Sigmoid colon (tissue), 7 donors: Measurements from ENCODE around the gene HIGD1A. TPM values are rescaled to one million over a fixed set of nuclear protein-coding genes. Genes with fewer than 3 reads are reported as not detected.

Experiments
- DNase-seq: peaks from one replicate; pipeline ENCODE4 v3.0.0-alpha.2; 2019
- H3K27ac ChIP-seq, 4 donors: fragments of 200-600 bp; sonication (generic); one replicate each; pipeline ENCODE4 v1.5.1; 2016 to 2019; ENCODE audit warnings: mild to moderate bottlenecking in 1 of 4
- H3K27me3 ChIP-seq, 3 donors: fragments of 200-600 bp; sonication (generic); one replicate each; pipeline ENCODE4 v1.5.1; 2019; ENCODE audit warnings: mild to moderate bottlenecking in 1 of 3
- H3K36me3 ChIP-seq, 4 donors: fragments of 200-600 bp; sonication (generic); one replicate each; pipeline ENCODE4 v1.5.1; 2016 to 2019
- H3K4me1 ChIP-seq, 4 donors: fragments of 200-600 bp; sonication (generic); one replicate each; pipeline ENCODE4 v1.5.1; 2017 to 2019
- H3K4me3 ChIP-seq, 4 donors: fragments of 200-600 bp; sonication (generic); one replicate each; pipeline ENCODE4 v1.5.1; 2017 to 2019; ENCODE audit warnings: mild to moderate bottlenecking in 2 of 4, moderate library complexity in 1 of 4
- H3K9me3 ChIP-seq, 4 donors: fragments of 200-600 bp in 3 of 4; sonication (generic) in 3 of 4; one replicate each; pipeline versions ENCODE4 v1.5.1 to v1.6.1; 2013 to 2019
- CTCF ChIP-seq, 4 experiments: fragments of 450-650 bp in 3 of 4; fragments of 200-600 bp in 1 of 4; IDR thresholded peaks; one replicate each; pipeline ENCODE4 v1.5.1; 2016 to 2019; ENCODE audit warnings: antibody characterized with exemption in 4 of 4, mild to moderate bottlenecking in 3 of 4, moderate library complexity in 2 of 4
- EP300 ChIP-seq, 4 donors: sonication (generic); formaldehyde crosslinking; IDR thresholded peaks; one replicate each; pipeline ENCODE4 v1.6.1; 2017; ENCODE audit warnings: antibody characterized with exemption in 4 of 4
- POLR2A ChIP-seq, 2 donors: fragments of 450-650 bp; IDR thresholded peaks; one replicate each; pipeline ENCODE4 v1.6.1; 2016; ENCODE audit warnings: antibody characterized with exemption in 2 of 2, mild to moderate bottlenecking in 2 of 2, moderate library complexity in 2 of 2
- POLR2AphosphoS5 ChIP-seq, 4 donors: sonication (generic); formaldehyde crosslinking; IDR thresholded peaks; one replicate each; pipeline ENCODE4 v1.6.1; 2017; ENCODE audit warnings: antibody characterized with exemption in 4 of 4
- WGBS, 2 donors: extraction: QIAGEN DNeasy Blood & Tissue Kit; methylation state at CpG; one replicate each; pipeline ENCODE4 v1.1.7; 2013; 5-methylcytosine and 5-hydroxymethylcytosine counted together
- intact Hi-C: fragments of 100-400 bp; cut with DNase I; formaldehyde crosslinking; loops from one replicate; pipeline ENCODE4 v1.15.1; 2023
- polyA plus RNA-seq, 3 donors: library from polyadenylated mRNA; stranded (reverse); fragments of 200-250 nt; gene quantifications; one replicate each; pipeline ENCODE4 v1.2.3, GENCODE V29; 2013
- total RNA-seq, 4 donors: library from RNA; depleted of rRNA; stranded (reverse); fragments of >200 nt; gene quantifications; one replicate each; pipeline ENCODE4 v1.1.0, GENCODE V29; 2016
- donor health status: healthy with polysubstance abuse.
- donor health status: Bipolar disorder and iron deficiency.
- donor health status: healthy.

The HIGD1A gene
- total and polyA plus RNA-seq, 7 donors: 127 to 1,597 (median 272) TPM

- WGBS, 2 donors: 74 to 76% methylated on average over 6 of the region's 6 CpGs
- TF ChIP-seq POLR2A (IDR thresholded peaks at IDR 0.05): no peak
- no peak for TF ChIP-seq CTCF (IDR thresholded peaks at IDR 0.05)
- TF ChIP-seq POLR2AphosphoS5 (IDR thresholded peaks at IDR 0.05): no peak
- no peak for TF ChIP-seq EP300 (IDR thresholded peaks at IDR 0.05)
These were observed 13.5 kb downstream of the HIGD1A start for GRCh38 chr3:42790714-42791229.

GRCh38 chr3:42786631-42787030 lies 17.7 kb downstream of the HIGD1A start:
- no peaks in the 10 kb centered on the region for H3K9me3 ChIP-seq
- WGBS, 2 donors: 98 to 100% methylated on average over 2 of the region's 2 CpGs
- TF ChIP-seq EP300 (IDR thresholded peaks at IDR 0.05) (no peak), CTCF (IDR thresholded peaks at IDR 0.05) (no peak), POLR2AphosphoS5 (IDR thresholded peaks at IDR 0.05) (no peak)
- intact Hi-C loops: no loop called here
- no peaks in the 10 kb centered on the region for H3K27me3 ChIP-seq
- H3K36me3 ChIP-seq: peaks cover 0 to 76% (median 2%) of the 10 kb centered on the region in 4 donors
- H3K27ac ChIP-seq: no peak overlapping the region
- peaks cover 0 to 4% (median 0%) of the 10 kb centered on the region in 4 donors for H3K4me1 ChIP-seq
- H3K4me3 ChIP-seq: no peak overlapping the region
- DNase-seq: no peak

More at GRCh38 chr3:42790714-42791229, 13.5 kb downstream of the HIGD1A start:
- no peaks in the 10 kb centered on the region for H3K9me3 ChIP-seq
- DNase-seq: no peak
- H3K36me3 ChIP-seq: peaks cover 0 to 68% (median 6%) of the 10 kb centered on the region in 4 donors
- H3K4me3 ChIP-seq: no peak overlapping the region
- peaks cover 0 to 5% (median 2%) of the 10 kb centered on the region in 4 donors for H3K4me1 ChIP-seq
- H3K27ac ChIP-seq: no peak overlapping the region
- intact Hi-C loops: no loop called here
- no peaks in the 10 kb centered on the region for H3K27me3 ChIP-seq

GRCh38 chr3:42786212-42786611 lies 18.1 kb downstream of the HIGD1A start:
- H3K36me3 ChIP-seq: peaks cover 0 to 71% (median 2%) of the 10 kb centered on the region in 4 donors

GRCh38 chr3:42780892-42781700 lies 23.2 kb downstream of the HIGD1A start:
- Histone ChIP-seq H3K27ac (peak overlapping the region in 3 of 4 donors; percentile 37 to 70 (median 45)), H3K9me3 (no peaks in the 10 kb centered on the region), H3K4me3 (no peak overlapping the region), H3K27me3 (no peaks in the 10 kb centered on the region), H3K4me1 (peaks cover 0 to 16% (median 0%) of the 10 kb centered on the region in 4 donors), H3K36me3 (peaks cover 0 to 32% (median 0%) of the 10 kb centered on the region in 4 donors)
- 57 to 62% methylated on average over 11 of the region's 11 CpGs for WGBS, 2 donors
- intact Hi-C loops: loop anchor here (1.0 to 2.0 kb wide), 2 partner anchors 58 to 100 kb away; no protein-coding TSS in a partner anchor
- no peak for DNase-seq
- TF ChIP-seq CTCF (IDR thresholded peaks at IDR 0.05) (peak; percentile 47 to 81 (median 78)), EP300 (IDR thresholded peaks at IDR 0.05) (no peak), POLR2A (IDR thresholded peaks at IDR 0.05) (no peak), POLR2AphosphoS5 (IDR thresholded peaks at IDR 0.05) (peak in 1 of 4 donors; percentile 22)

More at GRCh38 chr3:42786212-42786611, 18.1 kb downstream of the HIGD1A start:
- Histone ChIP-seq H3K4me3 (no peak overlapping the region), H3K4me1 (peaks cover 0 to 4% (median 0%) of the 10 kb centered on the region in 4 donors), H3K27ac (no peak overlapping the region), H3K27me3 (no peaks in the 10 kb centered on the region), H3K9me3 (no peaks in the 10 kb centered on the region)
- whole genome bisulfite sequencing, 2 donors: 62 to 90% methylated on average over 1 of the region's 1 CpG
- intact Hi-C loops: no loop called here
- no peak for DNase-seq
- TF ChIP-seq EP300 (IDR thresholded peaks at IDR 0.05) (no peak), CTCF (IDR thresholded peaks at IDR 0.05) (no peak), POLR2A (IDR thresholded peaks at IDR 0.05) (no peak), POLR2AphosphoS5 (IDR thresholded peaks at IDR 0.05) (no peak)
